Measurements from ENCODE around the gene TLCD3A. TPM values are rescaled to one million over a fixed set of nuclear protein-coding genes. Genes with fewer than 3 reads are reported as not detected.
A peak's percentile ranks its signal among the peaks of the same experiment; 100 is the strongest.

Gene TLCD3A
- total RNA-seq, 1 experiment from 2014 or later = 21.6 TPM

DNA sequence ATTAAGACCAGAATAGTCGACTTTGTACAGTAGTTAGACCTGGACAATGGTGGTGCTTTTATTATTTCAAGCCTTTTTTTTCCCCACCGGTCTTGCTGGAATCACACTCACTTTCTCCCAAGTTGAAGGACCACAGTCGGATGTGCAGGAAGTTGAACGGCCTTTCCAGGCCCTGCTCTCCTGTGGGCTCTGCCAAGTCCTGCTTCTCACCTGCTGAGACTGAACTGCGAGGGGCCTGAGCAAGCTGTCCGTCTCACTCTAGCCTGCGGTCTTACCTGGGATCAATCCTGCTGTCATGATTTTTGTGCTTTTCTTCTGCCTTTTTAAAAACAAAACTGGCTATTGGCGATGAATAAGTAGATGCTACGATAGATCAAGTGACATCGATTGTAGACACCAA lies 1.3 kb downstream of the TLCD3A start:
- DNase-seq (ENCODE audit: low spot score) (no peak), ATAC-seq (no peak)
- H3K27ac Mint-ChIP-seq = peak overlapping the region; percentile 44; the same call in 1 of the 2 replicates
- peak overlapping the region; percentile 86 for H3K4me3 Mint-ChIP-seq
- H3K9me3 Mint-ChIP-seq = no peaks in the 10 kb centered on the region
- H3K4me1 Mint-ChIP-seq = peaks cover 18% of the 10 kb centered on the region
- ChIA-PET CTCF (interaction anchor here (0.8 to 1.8 kb wide), 4 partner anchors 8 to 323 kb away, joined by 4 read pairs; partner anchors contain the start of gene TIMM22), POLR2A (interaction anchor here (0.7 kb wide), 1 partner anchor 163 kb away, joined by 5 read pairs; no protein-coding TSS in a partner anchor)
- TF ChIP-seq MYBL2 (CRISPR knock-in tag; IDR thresholded peaks at IDR 0.05) (no peak), ZNF121 (CRISPR knock-in tag; IDR thresholded peaks at IDR 0.05) (no peak), GTF2I (CRISPR knock-in tag; conservative IDR thresholded peaks at IDR 0.05) (no peak), PRRX2 (CRISPR knock-in tag; IDR thresholded peaks at IDR 0.05) (no peak), OVOL2 (CRISPR knock-in tag; IDR thresholded peaks at IDR 0.05; ENCODE audit: borderline replicate concordance) (no peak), ZNF232 (CRISPR knock-in tag; IDR thresholded peaks at IDR 0.05) (no peak), TP53 (CRISPR knock-in tag; IDR thresholded peaks at IDR 0.05) (no peak), ZNF317 (CRISPR knock-in tag; IDR thresholded peaks at IDR 0.05; ENCODE audit: borderline replicate concordance, low read depth) (no peak), ZNF219 (CRISPR knock-in tag; IDR thresholded peaks at IDR 0.05; ENCODE audit: borderline replicate concordance) (no peak), E2F5 (CRISPR knock-in tag; IDR thresholded peaks at IDR 0.05) (no peak), MXD4 (CRISPR knock-in tag; IDR thresholded peaks at IDR 0.05; ENCODE audit: borderline replicate concordance) (no peak)
- TF ChIP-seq, protein P1, sequence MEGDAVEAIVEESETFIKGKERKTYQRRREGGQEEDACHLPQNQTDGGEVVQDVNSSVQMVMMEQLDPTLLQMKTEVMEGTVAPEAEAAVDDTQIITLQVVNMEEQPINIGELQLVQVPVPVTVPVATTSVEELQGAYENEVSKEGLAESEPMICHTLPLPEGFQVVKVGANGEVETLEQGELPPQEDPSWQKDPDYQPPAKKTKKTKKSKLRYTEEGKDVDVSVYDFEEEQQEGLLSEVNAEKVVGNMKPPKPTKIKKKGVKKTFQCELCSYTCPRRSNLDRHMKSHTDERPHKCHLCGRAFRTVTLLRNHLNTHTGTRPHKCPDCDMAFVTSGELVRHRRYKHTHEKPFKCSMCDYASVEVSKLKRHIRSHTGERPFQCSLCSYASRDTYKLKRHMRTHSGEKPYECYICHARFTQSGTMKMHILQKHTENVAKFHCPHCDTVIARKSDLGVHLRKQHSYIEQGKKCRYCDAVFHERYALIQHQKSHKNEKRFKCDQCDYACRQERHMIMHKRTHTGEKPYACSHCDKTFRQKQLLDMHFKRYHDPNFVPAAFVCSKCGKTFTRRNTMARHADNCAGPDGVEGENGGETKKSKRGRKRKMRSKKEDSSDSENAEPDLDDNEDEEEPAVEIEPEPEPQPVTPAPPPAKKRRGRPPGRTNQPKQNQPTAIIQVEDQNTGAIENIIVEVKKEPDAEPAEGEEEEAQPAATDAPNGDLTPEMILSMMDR (IDR thresholded peaks at IDR 0.05) = no peak
- TF ChIP-seq, protein P2, sequence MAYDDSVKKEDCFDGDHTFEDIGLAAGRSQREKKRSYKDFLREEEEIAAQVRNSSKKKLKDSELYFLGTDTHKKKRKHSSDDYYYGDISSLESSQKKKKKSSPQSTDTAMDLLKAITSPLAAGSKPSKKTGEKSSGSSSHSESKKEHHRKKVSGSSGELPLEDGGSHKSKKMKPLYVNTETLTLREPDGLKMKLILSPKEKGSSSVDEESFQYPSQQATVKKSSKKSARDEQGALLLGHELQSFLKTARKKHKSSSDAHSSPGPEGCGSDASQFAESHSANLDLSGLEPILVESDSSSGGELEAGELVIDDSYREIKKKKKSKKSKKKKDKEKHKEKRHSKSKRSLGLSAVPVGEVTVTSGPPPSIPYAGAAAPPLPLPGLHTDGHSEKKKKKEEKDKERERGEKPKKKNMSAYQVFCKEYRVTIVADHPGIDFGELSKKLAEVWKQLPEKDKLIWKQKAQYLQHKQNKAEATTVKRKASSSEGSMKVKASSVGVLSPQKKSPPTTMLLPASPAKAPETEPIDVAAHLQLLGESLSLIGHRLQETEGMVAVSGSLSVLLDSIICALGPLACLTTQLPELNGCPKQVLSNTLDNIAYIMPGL (CRISPR knock-in tag; IDR thresholded peaks at IDR 0.05) = no peak
- TF ChIP-seq, protein P3, sequence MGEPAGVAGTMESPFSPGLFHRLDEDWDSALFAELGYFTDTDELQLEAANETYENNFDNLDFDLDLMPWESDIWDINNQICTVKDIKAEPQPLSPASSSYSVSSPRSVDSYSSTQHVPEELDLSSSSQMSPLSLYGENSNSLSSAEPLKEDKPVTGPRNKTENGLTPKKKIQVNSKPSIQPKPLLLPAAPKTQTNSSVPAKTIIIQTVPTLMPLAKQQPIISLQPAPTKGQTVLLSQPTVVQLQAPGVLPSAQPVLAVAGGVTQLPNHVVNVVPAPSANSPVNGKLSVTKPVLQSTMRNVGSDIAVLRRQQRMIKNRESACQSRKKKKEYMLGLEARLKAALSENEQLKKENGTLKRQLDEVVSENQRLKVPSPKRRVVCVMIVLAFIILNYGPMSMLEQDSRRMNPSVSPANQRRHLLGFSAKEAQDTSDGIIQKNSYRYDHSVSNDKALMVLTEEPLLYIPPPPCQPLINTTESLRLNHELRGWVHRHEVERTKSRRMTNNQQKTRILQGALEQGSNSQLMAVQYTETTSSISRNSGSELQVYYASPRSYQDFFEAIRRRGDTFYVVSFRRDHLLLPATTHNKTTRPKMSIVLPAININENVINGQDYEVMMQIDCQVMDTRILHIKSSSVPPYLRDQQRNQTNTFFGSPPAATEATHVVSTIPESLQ (CRISPR knock-in tag; IDR thresholded peaks at IDR 0.05) = no peak
- H3K36me3 Mint-ChIP-seq = peaks cover 34% of the 10 kb centered on the region
- peaks cover 8% of the 10 kb centered on the region for H3K27me3 Mint-ChIP-seq (ENCODE audit: low read depth)

GRCh38 chr17:737561-738113 lies 5.2 kb downstream of the TLCD3A start:
- DNase-seq (ENCODE audit: low spot score) = no peak
- H3K27me3 Mint-ChIP-seq (ENCODE audit: low read depth) = no peaks in the 10 kb centered on the region
- no peak overlapping the region for H3K4me3 Mint-ChIP-seq
- H3K36me3 Mint-ChIP-seq = peaks cover 57% of the 10 kb centered on the region
- TF ChIP-seq ZNF121 (CRISPR knock-in tag; IDR thresholded peaks at IDR 0.05) (no peak), RELA (CRISPR knock-in tag; IDR thresholded peaks at IDR 0.05; ENCODE audit: borderline replicate concordance) (no peak), ESRRA (CRISPR knock-in tag; IDR thresholded peaks at IDR 0.05; ENCODE audit: borderline replicate concordance) (no peak), ZNF416 (CRISPR knock-in tag; IDR thresholded peaks at IDR 0.05) (no peak), E2F4 (CRISPR knock-in tag; IDR thresholded peaks at IDR 0.05; ENCODE audit: borderline replicate concordance, low read depth) (no peak), TEAD4 (CRISPR knock-in tag; IDR thresholded peaks at IDR 0.05) (no peak), GTF2I (CRISPR knock-in tag; conservative IDR thresholded peaks at IDR 0.05) (no peak)
- TF ChIP-seq, protein P4, sequence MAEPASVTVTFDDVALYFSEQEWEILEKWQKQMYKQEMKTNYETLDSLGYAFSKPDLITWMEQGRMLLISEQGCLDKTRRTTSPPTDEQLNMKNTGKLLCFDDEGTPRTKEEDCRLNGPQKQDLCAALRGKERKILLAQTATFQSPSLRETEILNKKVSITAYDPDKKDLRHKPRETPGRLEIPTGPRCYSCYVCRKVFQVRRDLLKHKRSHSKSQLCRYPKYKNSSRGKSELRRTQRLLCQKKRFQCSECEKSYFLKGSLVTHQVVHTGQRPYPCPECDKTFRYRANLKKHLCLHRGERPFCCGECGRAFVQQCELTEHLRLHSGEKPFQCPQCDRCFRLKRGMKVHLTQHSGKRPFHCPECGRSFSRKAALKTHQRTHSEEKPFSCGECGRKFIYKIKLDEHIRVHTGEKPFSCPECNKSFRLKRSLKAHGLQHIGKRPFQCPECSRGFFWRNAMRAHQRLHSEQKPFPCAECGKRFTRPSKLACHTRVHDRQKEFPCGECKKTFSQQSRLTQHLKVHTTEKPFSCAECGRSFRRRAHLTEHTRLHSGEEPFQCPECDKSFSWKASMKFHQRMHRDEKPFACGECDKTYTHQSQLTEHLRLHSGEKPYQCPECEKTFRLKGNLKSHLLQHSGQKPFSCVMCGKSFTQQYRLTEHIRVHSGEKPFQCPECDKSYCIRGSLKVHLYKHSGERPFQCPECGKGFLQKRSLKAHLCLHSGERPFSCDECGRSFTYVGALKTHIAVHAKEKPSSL (CRISPR knock-in tag; conservative IDR thresholded peaks at IDR 0.05) = no peak
- TF ChIP-seq, protein P5, sequence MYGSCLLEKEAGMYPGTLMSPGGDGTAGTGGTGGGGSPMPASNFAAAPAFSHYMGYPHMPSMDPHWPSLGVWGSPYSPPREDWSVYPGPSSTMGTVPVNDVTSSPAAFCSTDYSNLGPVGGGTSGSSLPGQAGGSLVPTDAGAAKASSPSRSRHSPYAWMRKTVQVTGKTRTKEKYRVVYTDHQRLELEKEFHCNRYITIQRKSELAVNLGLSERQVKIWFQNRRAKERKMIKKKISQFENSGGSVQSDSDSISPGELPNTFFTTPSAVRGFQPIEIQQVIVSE (CRISPR knock-in tag; IDR thresholded peaks at IDR 0.05; ENCODE audit: borderline replicate concordance) = no peak
- H3K9me3 Mint-ChIP-seq = no peaks in the 10 kb centered on the region
- H3K4me1 Mint-ChIP-seq = peaks cover 13% of the 10 kb centered on the region
- no peak for ATAC-seq
- no peak overlapping the region for H3K27ac Mint-ChIP-seq
- ChIA-PET POLR2A (interaction anchor here (0.6 kb wide), 1 partner anchor 349 kb away, joined by 4 read pairs; no protein-coding TSS in a partner anchor), CTCF (interaction anchor here (1.1 to 1.3 kb wide), 2 partner anchors 259 to 263 kb away, joined by 3 to 4 read pairs; partner anchors contain the start of gene TIMM22)

All from WTC11 (cell line).